Nephron progenitor cell (in vitro differentiated cells): ENCODE data around the gene TMEM247.

Experiments
- DNase-seq: peaks from one replicate; pipeline ENCODE4 v3.0.0; 2021
- H3K27ac Mint-ChIP-seq: 2 replicates; pipeline ENCODE4 v1.8.0; 2021; ENCODE audit warnings: mild to moderate bottlenecking, moderate library complexity, mixed read lengths
- H3K27me3 Mint-ChIP-seq: 2 replicates; pipeline ENCODE4 v1.8.0; 2021; ENCODE audit warnings: mild to moderate bottlenecking, low read depth, mixed read lengths; ENCODE audit not compliant: poor library complexity
- H3K36me3 Mint-ChIP-seq: 2 replicates; pipeline ENCODE4 v1.8.0; 2021; ENCODE audit warnings: low read depth, mixed read lengths
- H3K4me1 Mint-ChIP-seq: 2 replicates; pipeline ENCODE4 v1.8.0; 2021; ENCODE audit warnings: mixed read lengths
- H3K4me3 Mint-ChIP-seq: 2 replicates; pipeline ENCODE4 v1.8.0; 2021; ENCODE audit warnings: mild to moderate bottlenecking, moderate library complexity, mixed read lengths
- H3K9me3 Mint-ChIP-seq: 2 replicates; pipeline ENCODE4 v1.8.0; 2021; ENCODE audit warnings: mild to moderate bottlenecking, moderate library complexity, mixed read lengths
- CTCF ChIP-seq: fragments of 200-600 bp; sonication (generic); IDR thresholded peaks from 2 replicates; pipeline ENCODE4 v1.5.0; 2021; ENCODE audit warnings: antibody characterized with exemption

The TMEM247 gene

GRCh38 chr2:46493241-46493970 lies 14.0 kb downstream of the TMEM247 start:
- TF ChIP-seq CTCF = no peak
- Mint-ChIP-seq H3K36me3 (no peaks in the 10 kb centered on the region), H3K9me3 (no peaks in the 10 kb centered on the region), H3K27me3 (peaks cover 39% of the 10 kb centered on the region), H3K4me1 (peaks cover 31% of the 10 kb centered on the region), H3K4me3 (no peak overlapping the region), H3K27ac (no peak overlapping the region)
- no peak for DNase-seq

GRCh38 chr2:46493971-46494250 lies 14.5 kb downstream of the TMEM247 start:
- no peak for DNase-seq
- no peaks in the 10 kb centered on the region for H3K9me3 Mint-ChIP-seq
- no peak overlapping the region for H3K4me3 Mint-ChIP-seq
- H3K36me3 Mint-ChIP-seq = no peaks in the 10 kb centered on the region
- H3K27ac Mint-ChIP-seq = no peak overlapping the region
- no peak for TF ChIP-seq CTCF
- H3K4me1 Mint-ChIP-seq = peaks cover 31% of the 10 kb centered on the region
- peaks cover 44% of the 10 kb centered on the region for H3K27me3 Mint-ChIP-seq

GRCh38 chr2:46494596-46494995 lies 15.2 kb downstream of the TMEM247 start:
- DNase-seq = no peak
- Mint-ChIP-seq H3K27me3 (peaks cover 51% of the 10 kb centered on the region), H3K27ac (no peak overlapping the region), H3K4me1 (peaks cover 31% of the 10 kb centered on the region), H3K4me3 (no peak overlapping the region), H3K9me3 (no peaks in the 10 kb centered on the region), H3K36me3 (no peaks in the 10 kb centered on the region)
- TF ChIP-seq CTCF = no peak

GRCh38 chr2:46495231-46496030 lies 16.1 kb downstream of the TMEM247 start:
- peaks cover 59% of the 10 kb centered on the region for H3K27me3 Mint-ChIP-seq
- H3K4me3 Mint-ChIP-seq = no peak overlapping the region
- no peaks in the 10 kb centered on the region for H3K9me3 Mint-ChIP-seq
- H3K27ac Mint-ChIP-seq = no peak overlapping the region
- peaks cover 31% of the 10 kb centered on the region for H3K4me1 Mint-ChIP-seq
- TF ChIP-seq CTCF = no peak
- DNase-seq = no peak
- H3K36me3 Mint-ChIP-seq = no peaks in the 10 kb centered on the region

- Mint-ChIP-seq H3K27ac (no peak overlapping the region), H3K27me3 (peaks cover 58% of the 10 kb centered on the region), H3K9me3 (no peaks in the 10 kb centered on the region), H3K36me3 (no peaks in the 10 kb centered on the region), H3K4me1 (peaks cover 28% of the 10 kb centered on the region), H3K4me3 (no peak overlapping the region)
- no peak for DNase-seq
- no peak for TF ChIP-seq CTCF
Measured at GRCh38 chr2:46497766-46498165, 18.4 kb downstream of the TMEM247 start.

GRCh38 chr2:46498681-46499080 lies 19.3 kb downstream of the TMEM247 start:
- Mint-ChIP-seq H3K4me1 (peaks cover 21% of the 10 kb centered on the region), H3K4me3 (peak overlapping the region; percentile 91), H3K9me3 (no peaks in the 10 kb centered on the region), H3K27me3 (peaks cover 49% of the 10 kb centered on the region), H3K27ac (no peak overlapping the region), H3K36me3 (no peaks in the 10 kb centered on the region)
- DNase-seq = no peak
- no peak for TF ChIP-seq CTCF
